GM12878 (cell line): ENCODE results near the gene CD2. TPM values are rescaled to one million over a fixed set of nuclear protein-coding genes. Genes with fewer than 3 reads are reported as not detected.

Experiments
- ATAC-seq: fragments of 200-7000 bp; cut with Tn5 transposase; 3 replicates; pipeline ENCODE4 v1.9.1; 2020; ENCODE audit warnings: mild to moderate bottlenecking, moderate library complexity
- BruUV-seq: library from RNA; stranded (reverse); fragments of 400-500 nt; replicated peaks from 2 replicates; lab custom pipeline; 2021; lab: Mats Ljungman, UMichigan
- CTCF ChIA-PET: fragments of 300-600 bp; sonication (Branson Sonifier 250); formaldehyde crosslinking; extraction: SDS; loops from one replicate; lab custom pipeline; 2021; ENCODE audit warnings: inconsistent platforms; lab: Yijun Ruan, JAX
- POLR2A ChIA-PET: fragments of 350-600 bp; formaldehyde crosslinking; extraction: SDS; loops from one replicate; lab custom pipeline; 2021; ENCODE audit warnings: inconsistent platforms; lab: Charles Lee
- RAD21 ChIA-PET: fragments of 300-600 bp; sonication (Branson Sonifier 250); formaldehyde crosslinking; loops from one replicate; lab custom pipeline; 2023; ENCODE audit warnings: antibody characterized with exemption; ENCODE audit not compliant: unreplicated experiment; lab: Charles Lee
- SMC1A ChIA-PET: fragments of 300-600 bp; sonication (Branson Sonifier 250); formaldehyde crosslinking; loops from one replicate; lab custom pipeline; 2023; ENCODE audit not compliant: unreplicated experiment, uncharacterized antibody; lab: Charles Lee
- DNase-seq: peaks from one replicate; pipeline ENCODE4 v3.0.0-alpha.2; 2011; ENCODE audit warnings: low read depth, low spot score
- FAIRE-seq: peaks from 3 replicates; lab custom pipeline; 2011; peaks lifted over from hg19 to GRCh38; lab: Jason Lieb, UNC
- H2AFZ ChIP-seq: 2 replicates; pipeline ENCODE4 v1.6.0; 2011; ENCODE audit warnings: low read depth, low read length, control low read depth; ENCODE audit not compliant: control insufficient read depth
- H3K27ac ChIP-seq: 2 replicates; pipeline ENCODE4 v1.5.1; 2011; ENCODE audit warnings: control low read depth; ENCODE audit not compliant: control insufficient read depth, insufficient read depth
- H3K27me3 ChIP-seq, 2 experiments: replicated peaks in 1 of 2; 2 replicates each; pipeline versions ENCODE4 v1.6.0 to v1.6.1; 2011; ENCODE audit warnings: low read length in 1 of 2; ENCODE audit not compliant: control insufficient read depth in 2 of 2, insufficient read depth in 2 of 2
- H3K36me3 ChIP-seq, 2 experiments: 2 replicates each; pipeline ENCODE4 v1.5.1; 2011; ENCODE audit warnings: low read length in 1 of 2; ENCODE audit not compliant: control insufficient read depth in 2 of 2, insufficient read depth in 2 of 2
- H3K4me1 ChIP-seq: 2 replicates; pipeline ENCODE4 v1.6.1; 2011; ENCODE audit warnings: mild to moderate bottlenecking, low read length, moderate library complexity, mixed read lengths; ENCODE audit not compliant: control insufficient read depth, insufficient read depth
- H3K4me2 ChIP-seq: 2 replicates; pipeline ENCODE4 v1.6.0; 2011; ENCODE audit warnings: control low read depth; ENCODE audit not compliant: control insufficient read depth, insufficient read depth
- H3K4me3 ChIP-seq: fragments of 200-600 bp; sonication (generic); 2 replicates; pipeline ENCODE4 v1.5.1; 2016
- H3K79me2 ChIP-seq: 2 replicates; pipeline ENCODE4 v1.6.0; 2011; ENCODE audit warnings: low read length; ENCODE audit not compliant: control insufficient read depth, insufficient read depth
- H3K9ac ChIP-seq: 2 replicates; pipeline ENCODE4 v1.8.0; 2011; ENCODE audit warnings: low read length, control low read depth, mixed read lengths; ENCODE audit not compliant: control insufficient read depth, insufficient read depth
- H3K9me3 ChIP-seq: replicated peaks from 3 replicates; pipeline ENCODE4 v1.5.1; 2011; ENCODE audit warnings: mild to moderate bottlenecking, low read length; ENCODE audit not compliant: control insufficient read depth, insufficient read depth
- H4K20me1 ChIP-seq: 2 replicates; pipeline ENCODE4 v1.6.0; 2011; ENCODE audit not compliant: control insufficient read depth, insufficient read depth
- EGR1 ChIP-seq, 2 experiments: IDR thresholded peaks; 1 replicate in 1 of 2; 2 replicates in 1 of 2; pipeline ENCODE4 v1.6.1; 2011 to 2012; ENCODE audit warnings: low read depth in 2 of 2, low read length in 2 of 2, borderline replicate concordance in 1 of 2, mild to moderate bottlenecking in 1 of 2, moderate library complexity in 1 of 2
- ESRRA ChIP-seq: IDR thresholded peaks from 2 replicates; pipeline ENCODE4 v1.6.1; 2012; ENCODE audit warnings: mild to moderate bottlenecking, low read length, improper control_type of control experiment
- GATAD2B ChIP-seq: fragments of 450-650 bp; conservative IDR thresholded peaks from 2 replicates; pipeline ENCODE4 v1.6.1; 2017; ENCODE audit warnings: low read depth, mild to moderate bottlenecking, moderate library complexity
- HDAC2 ChIP-seq: fragments of 200-600 bp; sonication (generic); IDR thresholded peaks from 2 replicates; pipeline ENCODE4 v1.6.1; 2017
- IKZF1 ChIP-seq: fragments of 450-650 bp; conservative IDR thresholded peaks from 2 replicates; pipeline ENCODE4 v1.6.1; 2017; ENCODE audit warnings: antibody characterized with exemption, mild to moderate bottlenecking
- TAF1 ChIP-seq: IDR thresholded peaks from 2 replicates; pipeline ENCODE4 v1.6.1; 2011; ENCODE audit warnings: mild to moderate bottlenecking, low read depth, low read length, borderline replicate concordance
- TARDBP ChIP-seq: IDR thresholded peaks from 2 replicates; pipeline ENCODE4 v1.6.1; 2016; ENCODE audit warnings: borderline replicate concordance
- ZSCAN29 ChIP-seq: fragments of 450-650 bp; IDR thresholded peaks from 2 replicates; pipeline ENCODE4 v1.6.1; 2017; ENCODE audit warnings: mild to moderate bottlenecking, moderate library complexity
- WGBS: methylation state at CpG from one replicate; pipeline ENCODE4 v1.1.6; 2016; ENCODE audit warnings: low lambda C conversion rate; ENCODE audit not compliant: insufficient replicate concordance, insufficient coverage; ENCODE audit errors: missing lambda C conversion rate; 5-methylcytosine and 5-hydroxymethylcytosine counted together
- in situ Hi-C: fragments of 300-500 bp; cut with MboI; formaldehyde crosslinking; loops from 9 replicates; pipeline ENCODE4 v1.14.3; 2018; ENCODE audit warnings: mixed read lengths
- intact Hi-C: fragments of 100-400 bp; cut with micrococcal nuclease; formaldehyde crosslinking; loops from one replicate; pipeline ENCODE4 v1.14.2; 2022; ENCODE audit not compliant: unreplicated experiment
- polyA plus RNA-seq, 11 experiments: library from polyadenylated mRNA; depleted of rRNA in 4 of 11; unstranded in 6 of 11; stranded (reverse) in 5 of 11; fragments of >200 nt; fragmentation: Nextera tagmentation in 4 of 11; fragmentation: Illumina TruSeq in 1 of 11; extraction: Ambion mirVana in 4 of 11; extraction: Trizol in 1 of 11; gene quantifications; 1 replicate in 1 of 11; 2 replicates in 10 of 11; pipeline versions ENCODE4 v1.2.1 to v1.2.3, GENCODE V29; 2011 to 2016; ENCODE audit warnings: inconsistent platforms in 2 of 11, missing spikeins in 2 of 11, low read depth in 1 of 11
- total RNA-seq, 4 experiments: library from RNA; depleted of rRNA in 3 of 4; stranded (reverse); fragments of >200 nt in 3 of 4; fragmentation: Illumina TruSeq in 1 of 4; extraction: Trizol in 1 of 4; gene quantifications; 2 replicates each; pipeline versions ENCODE4 v1.2.1 to v1.2.3, GENCODE V29; 2013 to 2021
- TF ChIP-seq, protein P1 (sequence below): fragments of 450-650 bp; IDR thresholded peaks from 2 replicates; pipeline ENCODE4 v1.6.1; 2017; ENCODE audit warnings: low read depth, mild to moderate bottlenecking, moderate library complexity
- TF ChIP-seq, protein P2 (sequence below): IDR thresholded peaks from 2 replicates; pipeline ENCODE4 v1.6.1; 2012; ENCODE audit warnings: low read length, inconsistent platforms
- TF ChIP-seq, protein P3 (sequence below), 3 experiments: IDR thresholded peaks in 2 of 3; conservative IDR thresholded peaks in 1 of 3; 2 replicates each; pipeline ENCODE4 v1.5.1; 2011; ENCODE audit warnings: low read depth in 3 of 3, low read length in 3 of 3, mild to moderate bottlenecking in 3 of 3, control low read depth in 2 of 3, moderate library complexity in 2 of 3, inconsistent platforms in 1 of 3, mixed read lengths in 1 of 3; ENCODE audit not compliant: control insufficient read depth in 2 of 3, insufficient read depth in 1 of 3; ENCODE audit errors: extremely low read depth in 1 of 3
- TF ChIP-seq, protein P4 (sequence below): fragments of 450-650 bp; IDR thresholded peaks from 2 replicates; pipeline ENCODE4 v1.6.1; 2017; ENCODE audit warnings: mild to moderate bottlenecking, moderate library complexity

The CD2 gene
- total and polyA plus RNA-seq, 10 of the 15 experiments (the other 5 are each of a cell fraction or from before 2014, with no cell fraction given): 0.15 to 4.3 (median 2.8) TPM

DNA sequence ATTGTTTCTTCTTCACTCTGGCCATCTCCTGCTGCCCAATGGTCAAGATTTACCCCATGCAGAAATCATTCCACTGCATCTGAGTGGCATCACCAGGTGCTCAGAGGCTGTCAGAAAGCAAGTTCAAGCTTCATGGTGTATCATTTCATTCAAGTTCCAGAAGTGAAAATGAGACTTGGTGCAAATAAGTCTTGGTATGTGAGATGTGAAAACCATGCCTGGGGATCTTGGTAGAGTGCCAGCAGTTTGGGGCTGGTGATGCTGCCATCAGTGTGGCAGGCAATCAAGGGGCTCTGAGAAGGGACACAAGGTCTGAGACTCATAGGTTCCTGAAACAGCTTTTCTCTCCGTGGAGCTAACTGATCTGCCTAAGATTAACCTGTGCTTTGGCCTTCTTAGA is 52.0 kb downstream of the CD2 start (continued):
- TF ChIP-seq, protein P1, sequence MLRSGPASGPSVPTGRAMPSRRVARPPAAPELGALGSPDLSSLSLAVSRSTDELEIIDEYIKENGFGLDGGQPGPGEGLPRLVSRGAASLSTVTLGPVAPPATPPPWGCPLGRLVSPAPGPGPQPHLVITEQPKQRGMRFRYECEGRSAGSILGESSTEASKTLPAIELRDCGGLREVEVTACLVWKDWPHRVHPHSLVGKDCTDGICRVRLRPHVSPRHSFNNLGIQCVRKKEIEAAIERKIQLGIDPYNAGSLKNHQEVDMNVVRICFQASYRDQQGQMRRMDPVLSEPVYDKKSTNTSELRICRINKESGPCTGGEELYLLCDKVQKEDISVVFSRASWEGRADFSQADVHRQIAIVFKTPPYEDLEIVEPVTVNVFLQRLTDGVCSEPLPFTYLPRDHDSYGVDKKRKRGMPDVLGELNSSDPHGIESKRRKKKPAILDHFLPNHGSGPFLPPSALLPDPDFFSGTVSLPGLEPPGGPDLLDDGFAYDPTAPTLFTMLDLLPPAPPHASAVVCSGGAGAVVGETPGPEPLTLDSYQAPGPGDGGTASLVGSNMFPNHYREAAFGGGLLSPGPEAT: no peak
- TF ChIP-seq ESRRA: no peak

DNA sequence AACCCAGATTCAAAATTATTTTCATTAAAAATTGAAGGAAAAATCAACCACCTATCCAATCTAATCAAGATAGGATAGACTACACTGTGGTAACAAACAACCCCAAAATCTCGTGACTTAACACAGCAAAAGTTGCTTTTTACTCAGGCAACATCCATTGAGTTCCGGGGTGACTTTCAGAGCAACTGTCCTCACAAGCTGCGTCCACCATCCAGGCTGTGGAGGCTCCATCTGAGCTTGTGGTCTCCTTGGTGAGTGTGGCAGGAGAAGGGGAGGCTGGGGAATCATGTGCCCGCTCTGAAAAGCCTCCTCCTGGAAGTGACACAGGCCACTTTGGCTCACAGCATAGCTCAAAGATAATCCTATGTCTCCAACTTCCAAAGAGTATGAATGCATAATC is 52.4 kb downstream of the CD2 start:
- no peak for DNase-seq
- Histone ChIP-seq H3K27me3 (no peaks in the 10 kb centered on the region), H3K4me1 (peaks cover 5% of the 10 kb centered on the region), H3K4me2 (no peak overlapping the region), H2AFZ (no peak overlapping the region), H3K27ac (no peak overlapping the region), H3K79me2 (no peaks in the 10 kb centered on the region), H3K36me3 (no peaks in the 10 kb centered on the region), H3K4me3 (no peak overlapping the region), H3K9me3 (peaks cover 5% of the 10 kb centered on the region; the same call in 2 of the 3 replicates), H4K20me1 (no peaks in the 10 kb centered on the region), H3K9ac (no peak overlapping the region)
- WGBS: 69% methylated on average over 4 of the region's 4 CpGs
- in situ Hi-C loops: no loop called here
- RAD21 ChIA-PET: interaction anchor here (1.0 to 2.6 kb wide), 6 partner anchors 9 to 110 kb away, joined by 3 to 15 read pairs (median 6); no protein-coding TSS in a partner anchor
- POLR2A ChIA-PET: interaction anchor here (1.2 kb wide), 2 partner anchors 10 kb away, joined by 3 read pairs; no protein-coding TSS in a partner anchor
- SMC1A ChIA-PET: interaction anchor here (1.0 to 5.0 kb wide), 13 partner anchors 9 to 249 kb away, joined by 3 to 35 read pairs (median 6); no protein-coding TSS in a partner anchor
- FAIRE-seq: no peak
- no TSS peak for BruUV-seq
- intact Hi-C loops: no loop called here
- CTCF ChIA-PET: interaction anchor here (0.7 to 3.5 kb wide), 8 partner anchors 9 to 76 kb away, joined by 3 to 14 read pairs (median 4); no protein-coding TSS in a partner anchor
- TF ChIP-seq GATAD2B (no peak), TAF1 (no peak), HDAC2 (no peak), TARDBP (no peak), ZSCAN29 (no peak), IKZF1 (no peak), EGR1 (IDR thresholded peaks at IDR 0.05; ENCODE audit: borderline replicate concordance in 1 of 2, low read depth in 2 of 2, low read length in 2 of 2) (no peak)
- TF ChIP-seq, protein P2, sequence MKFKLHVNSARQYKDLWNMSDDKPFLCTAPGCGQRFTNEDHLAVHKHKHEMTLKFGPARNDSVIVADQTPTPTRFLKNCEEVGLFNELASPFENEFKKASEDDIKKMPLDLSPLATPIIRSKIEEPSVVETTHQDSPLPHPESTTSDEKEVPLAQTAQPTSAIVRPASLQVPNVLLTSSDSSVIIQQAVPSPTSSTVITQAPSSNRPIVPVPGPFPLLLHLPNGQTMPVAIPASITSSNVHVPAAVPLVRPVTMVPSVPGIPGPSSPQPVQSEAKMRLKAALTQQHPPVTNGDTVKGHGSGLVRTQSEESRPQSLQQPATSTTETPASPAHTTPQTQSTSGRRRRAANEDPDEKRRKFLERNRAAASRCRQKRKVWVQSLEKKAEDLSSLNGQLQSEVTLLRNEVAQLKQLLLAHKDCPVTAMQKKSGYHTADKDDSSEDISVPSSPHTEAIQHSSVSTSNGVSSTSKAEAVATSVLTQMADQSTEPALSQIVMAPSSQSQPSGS: no peak
- TF ChIP-seq, protein P3, sequence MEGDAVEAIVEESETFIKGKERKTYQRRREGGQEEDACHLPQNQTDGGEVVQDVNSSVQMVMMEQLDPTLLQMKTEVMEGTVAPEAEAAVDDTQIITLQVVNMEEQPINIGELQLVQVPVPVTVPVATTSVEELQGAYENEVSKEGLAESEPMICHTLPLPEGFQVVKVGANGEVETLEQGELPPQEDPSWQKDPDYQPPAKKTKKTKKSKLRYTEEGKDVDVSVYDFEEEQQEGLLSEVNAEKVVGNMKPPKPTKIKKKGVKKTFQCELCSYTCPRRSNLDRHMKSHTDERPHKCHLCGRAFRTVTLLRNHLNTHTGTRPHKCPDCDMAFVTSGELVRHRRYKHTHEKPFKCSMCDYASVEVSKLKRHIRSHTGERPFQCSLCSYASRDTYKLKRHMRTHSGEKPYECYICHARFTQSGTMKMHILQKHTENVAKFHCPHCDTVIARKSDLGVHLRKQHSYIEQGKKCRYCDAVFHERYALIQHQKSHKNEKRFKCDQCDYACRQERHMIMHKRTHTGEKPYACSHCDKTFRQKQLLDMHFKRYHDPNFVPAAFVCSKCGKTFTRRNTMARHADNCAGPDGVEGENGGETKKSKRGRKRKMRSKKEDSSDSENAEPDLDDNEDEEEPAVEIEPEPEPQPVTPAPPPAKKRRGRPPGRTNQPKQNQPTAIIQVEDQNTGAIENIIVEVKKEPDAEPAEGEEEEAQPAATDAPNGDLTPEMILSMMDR (IDR thresholded peaks at IDR 0.05 in 2 of 3, conservative IDR thresholded peaks at IDR 0.05 in 1 of 3; ENCODE audit: control insufficient read depth in 2 of 3, extremely low read depth in 1 of 3, insufficient read depth in 1 of 3, low read depth in 3 of 3, low read length in 3 of 3): no peak
- TF ChIP-seq, protein P4, sequence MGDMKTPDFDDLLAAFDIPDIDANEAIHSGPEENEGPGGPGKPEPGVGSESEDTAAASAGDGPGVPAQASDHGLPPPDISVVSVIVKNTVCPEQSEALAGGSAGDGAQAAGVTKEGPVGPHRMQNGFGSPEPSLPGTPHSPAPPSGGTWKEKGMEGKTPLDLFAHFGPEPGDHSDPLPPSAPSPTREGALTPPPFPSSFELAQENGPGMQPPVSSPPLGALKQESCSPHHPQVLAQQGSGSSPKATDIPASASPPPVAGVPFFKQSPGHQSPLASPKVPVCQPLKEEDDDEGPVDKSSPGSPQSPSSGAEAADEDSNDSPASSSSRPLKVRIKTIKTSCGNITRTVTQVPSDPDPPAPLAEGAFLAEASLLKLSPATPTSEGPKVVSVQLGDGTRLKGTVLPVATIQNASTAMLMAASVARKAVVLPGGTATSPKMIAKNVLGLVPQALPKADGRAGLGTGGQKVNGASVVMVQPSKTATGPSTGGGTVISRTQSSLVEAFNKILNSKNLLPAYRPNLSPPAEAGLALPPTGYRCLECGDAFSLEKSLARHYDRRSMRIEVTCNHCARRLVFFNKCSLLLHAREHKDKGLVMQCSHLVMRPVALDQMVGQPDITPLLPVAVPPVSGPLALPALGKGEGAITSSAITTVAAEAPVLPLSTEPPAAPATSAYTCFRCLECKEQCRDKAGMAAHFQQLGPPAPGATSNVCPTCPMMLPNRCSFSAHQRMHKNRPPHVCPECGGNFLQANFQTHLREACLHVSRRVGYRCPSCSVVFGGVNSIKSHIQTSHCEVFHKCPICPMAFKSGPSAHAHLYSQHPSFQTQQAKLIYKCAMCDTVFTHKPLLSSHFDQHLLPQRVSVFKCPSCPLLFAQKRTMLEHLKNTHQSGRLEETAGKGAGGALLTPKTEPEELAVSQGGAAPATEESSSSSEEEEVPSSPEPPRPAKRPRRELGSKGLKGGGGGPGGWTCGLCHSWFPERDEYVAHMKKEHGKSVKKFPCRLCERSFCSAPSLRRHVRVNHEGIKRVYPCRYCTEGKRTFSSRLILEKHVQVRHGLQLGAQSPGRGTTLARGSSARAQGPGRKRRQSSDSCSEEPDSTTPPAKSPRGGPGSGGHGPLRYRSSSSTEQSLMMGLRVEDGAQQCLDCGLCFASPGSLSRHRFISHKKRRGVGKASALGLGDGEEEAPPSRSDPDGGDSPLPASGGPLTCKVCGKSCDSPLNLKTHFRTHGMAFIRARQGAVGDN: no peak
- ATAC-seq: no peak; the same call in 2 of the 3 replicates
